ENCODE results near the gene KIF26B. TPM values are rescaled to one million over a fixed set of nuclear protein-coding genes. Genes with fewer than 3 reads are reported as not detected.

KIF26B gene
- total RNA-seq, 4 donors from 2014 or later: 0.90 to 2.0 (median 1.5) TPM

- WGBS, 2 donors: 44 to 54% methylated on average over 1 of the region's 1 CpG
- DNase-seq (ENCODE audit: low spot score in 2 of 2): no peak
- Histone ChIP-seq H3K27ac (no peak overlapping the region), H3K36me3 (no peaks in the 10 kb centered on the region), H3K27me3 (no peaks in the 10 kb centered on the region), H3K9me3 (peaks cover 0 to 6% (median 0%) of the 10 kb centered on the region in 4 donors), H3K4me1 (no peaks in the 10 kb centered on the region), H3K4me3 (no peak overlapping the region)
- TF ChIP-seq EP300 (IDR thresholded peaks at IDR 0.05) (no peak), CTCF (IDR thresholded peaks at IDR 0.05) (no peak), POLR2A (IDR thresholded peaks at IDR 0.05) (no peak)
These were observed 134.0 kb downstream of the KIF26B start for GRCh38 chr1:245288796-245289195.

GRCh38 chr1:245290836-245291235 is 136.1 kb downstream of the KIF26B start:
- TF ChIP-seq CTCF (IDR thresholded peaks at IDR 0.05) (no peak), POLR2A (IDR thresholded peaks at IDR 0.05) (no peak), EP300 (IDR thresholded peaks at IDR 0.05) (no peak)
- H3K36me3 ChIP-seq: no peaks in the 10 kb centered on the region
- H3K4me3 ChIP-seq: no peak overlapping the region
- H3K4me1 ChIP-seq: no peaks in the 10 kb centered on the region
- no peak for DNase-seq (ENCODE audit: low spot score in 2 of 2)
- H3K27me3 ChIP-seq: no peaks in the 10 kb centered on the region
- 36 to 50% methylated on average over 1 of the region's 1 CpG for WGBS, 2 donors
- no peaks in the 10 kb centered on the region for H3K9me3 ChIP-seq
- no peak overlapping the region for H3K27ac ChIP-seq

GRCh38 chr1:245291351-245291750 is 136.6 kb downstream of the KIF26B start:
- no peak overlapping the region for H3K27ac ChIP-seq
- WGBS, 2 donors: 64 to 66% methylated on average over 4 of the region's 4 CpGs
- H3K4me3 ChIP-seq: no peak overlapping the region
- H3K9me3 ChIP-seq: no peaks in the 10 kb centered on the region
- TF ChIP-seq CTCF (IDR thresholded peaks at IDR 0.05): no peak
- no peak for TF ChIP-seq POLR2A (IDR thresholded peaks at IDR 0.05)
- TF ChIP-seq EP300 (IDR thresholded peaks at IDR 0.05): no peak
- no peaks in the 10 kb centered on the region for H3K36me3 ChIP-seq
- no peaks in the 10 kb centered on the region for H3K4me1 ChIP-seq
- no peaks in the 10 kb centered on the region for H3K27me3 ChIP-seq
- no peak for DNase-seq (ENCODE audit: low spot score in 2 of 2)

DNA sequence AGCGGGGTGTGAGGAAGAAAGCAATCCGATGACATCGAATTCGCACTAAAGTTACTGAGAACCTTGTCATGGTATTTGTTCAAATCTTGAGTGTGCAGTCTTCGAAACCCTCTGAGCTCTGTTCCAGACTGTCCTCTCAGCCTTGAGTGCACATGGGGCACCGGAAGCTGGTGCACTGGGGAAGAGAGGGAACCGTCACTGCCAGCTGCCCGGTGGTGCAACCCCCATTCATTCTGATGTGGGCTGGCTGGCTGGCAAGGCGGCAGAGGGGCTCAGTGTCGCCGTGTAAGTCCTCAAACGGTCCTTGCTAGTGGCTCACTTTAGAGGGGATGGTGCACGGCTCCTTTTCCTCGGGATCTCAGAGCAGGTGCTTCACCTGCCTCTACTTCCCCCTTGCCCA is 137.4 kb downstream of the KIF26B start:
- no peaks in the 10 kb centered on the region for H3K36me3 ChIP-seq
- H3K27ac ChIP-seq: no peak overlapping the region
- DNase-seq (ENCODE audit: low spot score in 2 of 2): no peak
- H3K9me3 ChIP-seq: no peaks in the 10 kb centered on the region
- no peak overlapping the region for H3K4me3 ChIP-seq
- H3K27me3 ChIP-seq: no peaks in the 10 kb centered on the region
- WGBS, 2 donors: 84 to 92% methylated on average over 14 of the region's 14 CpGs
- no peaks in the 10 kb centered on the region for H3K4me1 ChIP-seq
- TF ChIP-seq EP300 (IDR thresholded peaks at IDR 0.05) (no peak), POLR2A (IDR thresholded peaks at IDR 0.05) (no peak), CTCF (IDR thresholded peaks at IDR 0.05) (no peak)

DNA sequence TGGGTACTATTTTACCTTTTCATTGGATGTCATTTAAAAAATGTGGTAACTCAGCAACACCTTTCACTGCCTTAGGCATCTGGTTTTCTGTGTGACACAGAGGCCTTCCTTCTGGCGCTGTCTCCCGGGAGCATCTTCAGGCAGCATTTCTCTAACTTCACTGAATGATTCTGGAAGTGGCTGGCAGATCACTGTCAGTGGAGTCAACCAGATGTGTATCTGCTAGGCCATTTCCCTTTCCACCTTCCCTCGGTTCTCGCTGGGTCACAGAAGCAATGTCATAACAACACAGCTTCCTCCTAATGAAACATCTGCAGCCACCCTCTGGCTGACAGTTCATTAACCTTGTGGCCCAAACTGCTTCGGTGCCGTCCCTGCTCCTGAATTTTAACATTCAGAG is 137.8 kb downstream of the KIF26B start:
- WGBS, 2 donors: 55 to 69% methylated on average over 6 of the region's 6 CpGs
- H3K27me3 ChIP-seq: no peaks in the 10 kb centered on the region
- TF ChIP-seq EP300 (IDR thresholded peaks at IDR 0.05) (no peak), POLR2A (IDR thresholded peaks at IDR 0.05) (no peak), CTCF (IDR thresholded peaks at IDR 0.05) (no peak)

More for the DNA sequence above, 137.8 kb downstream of the KIF26B start:
- H3K27ac ChIP-seq: no peak overlapping the region
- H3K4me3 ChIP-seq: no peak overlapping the region
- no peaks in the 10 kb centered on the region for H3K4me1 ChIP-seq
- no peaks in the 10 kb centered on the region for H3K36me3 ChIP-seq
- no peaks in the 10 kb centered on the region for H3K9me3 ChIP-seq
- DNase-seq (ENCODE audit: low spot score in 2 of 2): no peak

Data from tibial nerve (tissue), 4 donors.